Loucy (cell line): ENCODE data around the gene PYGM.

Experiments
- H2AFZ ChIP-seq: fragments of 200-600 bp; sonication (generic); 2 replicates; pipeline ENCODE4 v1.6.0; 2016; ENCODE audit warnings: antibody characterized with exemption, mild to moderate bottlenecking, low read length, moderate library complexity
- H3F3A ChIP-seq: fragments of 200-600 bp; 2 replicates; pipeline ENCODE4 v1.6.0; 2016; ENCODE audit warnings: antibody characterized with exemption, low read depth, mild to moderate bottlenecking
- H3K27me3 ChIP-seq: fragments of 200-600 bp; sonication (generic); 2 replicates; pipeline ENCODE4 v1.6.1; 2014; ENCODE audit warnings: low read length, mild to moderate bottlenecking; ENCODE audit not compliant: insufficient read depth, poor library complexity, severe bottlenecking
- H3K36me3 ChIP-seq: fragments of 200-600 bp; sonication (generic); 2 replicates; pipeline ENCODE4 v1.6.1; 2016; ENCODE audit warnings: low read length; ENCODE audit not compliant: insufficient read depth
- H3K4me1 ChIP-seq: fragments of 200-600 bp; sonication (generic); 2 replicates; pipeline ENCODE4 v1.5.1; 2014; ENCODE audit warnings: low read length, mild to moderate bottlenecking; ENCODE audit not compliant: insufficient read depth, poor library complexity, severe bottlenecking
- H3K4me2 ChIP-seq: fragments of 200-600 bp; sonication (generic); 2 replicates; pipeline ENCODE4 v1.6.0; 2014; ENCODE audit warnings: antibody characterized with exemption, low read length, low read depth, mild to moderate bottlenecking; ENCODE audit not compliant: poor library complexity, severe bottlenecking
- H3K4me3 ChIP-seq: fragments of 200-600 bp; sonication (generic); 2 replicates; pipeline ENCODE4 v1.5.1; 2014; ENCODE audit warnings: low read length, mild to moderate bottlenecking, mixed read lengths; ENCODE audit not compliant: poor library complexity, severe bottlenecking
- H3K79me2 ChIP-seq: fragments of 200-600 bp; sonication (generic); 2 replicates; pipeline ENCODE4 v1.6.1; 2014; ENCODE audit warnings: low read length; ENCODE audit not compliant: insufficient read depth
- H3K9ac ChIP-seq: fragments of 200-600 bp; sonication (generic); 2 replicates; pipeline ENCODE4 v1.6.0; 2014; ENCODE audit warnings: mild to moderate bottlenecking, low read depth, low read length, moderate library complexity; ENCODE audit not compliant: poor library complexity, severe bottlenecking
- H3K9me2 ChIP-seq: fragments of 200-600 bp; sonication (generic); replicated peaks from 2 replicates; pipeline ENCODE4 v1.6.1; 2016; ENCODE audit warnings: low read depth, low read length, mixed read lengths
- H3K9me3 ChIP-seq: fragments of 200-600 bp; sonication (generic); 2 replicates; pipeline ENCODE4 v1.6.1; 2014; ENCODE audit warnings: mild to moderate bottlenecking, antibody characterized with exemption, low read length, low read depth; ENCODE audit not compliant: insufficient read depth
- H4K20me1 ChIP-seq: fragments of 200-600 bp; sonication (generic); 2 replicates; pipeline ENCODE4 v1.6.0; 2014; ENCODE audit warnings: antibody characterized with exemption, low read length, mild to moderate bottlenecking; ENCODE audit not compliant: insufficient read depth, poor library complexity, severe bottlenecking
- EZH2phosphoT487 ChIP-seq: fragments of 200-600 bp; IDR thresholded peaks from 2 replicates; pipeline ENCODE4 v1.6.1; 2018; ENCODE audit warnings: antibody characterized with exemption, mild to moderate bottlenecking, moderate library complexity, borderline replicate concordance
- TF ChIP-seq, protein P1 (sequence below): fragments of 200-600 bp; sonication (generic); conservative IDR thresholded peaks from 2 replicates; pipeline ENCODE4 v1.5.1; 2014; ENCODE audit warnings: mild to moderate bottlenecking, antibody characterized with exemption, low read length

PYGM gene

DNA sequence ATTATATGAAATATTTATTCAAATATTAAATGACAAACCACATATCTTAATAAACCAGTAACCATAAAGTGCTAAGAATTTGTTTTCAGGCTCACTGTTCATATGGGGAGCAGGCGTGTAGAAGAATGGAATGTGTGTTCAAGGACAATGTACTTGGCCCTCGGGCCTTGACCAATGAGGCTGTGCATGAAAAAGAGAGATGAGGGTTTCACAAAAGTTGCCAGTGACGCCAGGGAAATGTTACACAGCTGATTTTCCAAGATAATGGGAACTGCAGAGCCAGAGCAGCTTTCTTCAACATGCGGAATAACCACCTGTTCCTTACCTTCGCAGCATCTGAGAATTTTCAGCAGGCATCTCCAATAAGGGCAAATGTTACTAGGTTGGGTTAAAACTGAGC, 14.4 kb upstream of the PYGM start:
- Histone ChIP-seq H3F3A (peaks cover 27% of the 10 kb centered on the region; the same call in 1 of the 2 replicates), H3K9ac (peak overlapping the region; percentile 8), H3K9me2 (no peaks in the 10 kb centered on the region), H4K20me1 (peaks cover 84% of the 10 kb centered on the region), H2AFZ (no peak overlapping the region), H3K9me3 (no peaks in the 10 kb centered on the region), H3K4me3 (peak overlapping the region; percentile 35), H3K36me3 (peaks cover 81% of the 10 kb centered on the region), H3K4me1 (peaks cover 60% of the 10 kb centered on the region), H3K4me2 (peak overlapping the region; percentile 92), H3K79me2 (peaks cover 85% of the 10 kb centered on the region), H3K27me3 (no peaks in the 10 kb centered on the region)
- no peak for TF ChIP-seq EZH2phosphoT487
- TF ChIP-seq, protein P1, sequence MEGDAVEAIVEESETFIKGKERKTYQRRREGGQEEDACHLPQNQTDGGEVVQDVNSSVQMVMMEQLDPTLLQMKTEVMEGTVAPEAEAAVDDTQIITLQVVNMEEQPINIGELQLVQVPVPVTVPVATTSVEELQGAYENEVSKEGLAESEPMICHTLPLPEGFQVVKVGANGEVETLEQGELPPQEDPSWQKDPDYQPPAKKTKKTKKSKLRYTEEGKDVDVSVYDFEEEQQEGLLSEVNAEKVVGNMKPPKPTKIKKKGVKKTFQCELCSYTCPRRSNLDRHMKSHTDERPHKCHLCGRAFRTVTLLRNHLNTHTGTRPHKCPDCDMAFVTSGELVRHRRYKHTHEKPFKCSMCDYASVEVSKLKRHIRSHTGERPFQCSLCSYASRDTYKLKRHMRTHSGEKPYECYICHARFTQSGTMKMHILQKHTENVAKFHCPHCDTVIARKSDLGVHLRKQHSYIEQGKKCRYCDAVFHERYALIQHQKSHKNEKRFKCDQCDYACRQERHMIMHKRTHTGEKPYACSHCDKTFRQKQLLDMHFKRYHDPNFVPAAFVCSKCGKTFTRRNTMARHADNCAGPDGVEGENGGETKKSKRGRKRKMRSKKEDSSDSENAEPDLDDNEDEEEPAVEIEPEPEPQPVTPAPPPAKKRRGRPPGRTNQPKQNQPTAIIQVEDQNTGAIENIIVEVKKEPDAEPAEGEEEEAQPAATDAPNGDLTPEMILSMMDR, result no peak

DNA sequence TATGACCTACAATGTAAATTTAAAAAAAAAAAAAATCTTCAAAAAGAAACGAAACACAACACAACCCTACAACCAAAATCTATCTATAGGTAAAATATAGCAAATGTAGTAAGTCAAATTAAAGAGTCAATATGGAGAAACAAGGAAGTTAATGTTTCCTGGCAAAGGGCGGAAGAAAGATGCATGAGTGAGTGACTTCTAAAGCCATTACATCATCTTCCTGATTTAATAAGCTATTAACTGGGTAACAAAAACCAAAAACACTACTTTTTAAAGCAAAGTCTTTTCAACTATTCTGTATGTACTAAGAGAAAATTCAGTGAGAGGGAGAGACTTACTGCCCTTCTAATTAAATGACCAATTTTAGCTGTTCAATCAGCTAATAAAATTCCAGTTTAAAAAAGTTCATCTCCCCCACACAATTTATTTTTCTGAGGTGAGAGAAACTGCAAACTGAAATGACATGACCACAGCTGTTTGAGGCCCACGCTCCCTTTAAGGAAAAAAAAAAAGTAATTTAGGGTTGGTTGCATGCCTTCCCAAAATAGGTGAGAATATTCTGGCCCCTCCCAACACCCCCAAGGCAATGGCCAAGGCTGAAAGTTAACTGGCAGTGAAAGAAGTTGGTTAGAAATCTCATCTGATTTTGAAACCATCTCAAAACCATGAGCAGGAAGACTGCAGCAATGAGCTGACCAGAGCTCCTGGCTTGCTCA, 12.7 kb upstream of the PYGM start:
- TF ChIP-seq EZH2phosphoT487, result no peak
- TF ChIP-seq, protein P1, result no peak
- Histone ChIP-seq H3K4me1 (peaks cover 68% of the 10 kb centered on the region), H3K36me3 (peaks cover 98% of the 10 kb centered on the region), H2AFZ (no peak overlapping the region), H3K4me2 (peak overlapping the region; percentile 92), H4K20me1 (peaks cover 99% of the 10 kb centered on the region), H3K9me3 (no peaks in the 10 kb centered on the region), H3K4me3 (peak overlapping the region; percentile 35), H3K79me2 (peaks cover 99% of the 10 kb centered on the region), H3F3A (peaks cover 34% of the 10 kb centered on the region), H3K27me3 (no peaks in the 10 kb centered on the region), H3K9ac (peak overlapping the region; percentile 8), H3K9me2 (no peaks in the 10 kb centered on the region)

DNA sequence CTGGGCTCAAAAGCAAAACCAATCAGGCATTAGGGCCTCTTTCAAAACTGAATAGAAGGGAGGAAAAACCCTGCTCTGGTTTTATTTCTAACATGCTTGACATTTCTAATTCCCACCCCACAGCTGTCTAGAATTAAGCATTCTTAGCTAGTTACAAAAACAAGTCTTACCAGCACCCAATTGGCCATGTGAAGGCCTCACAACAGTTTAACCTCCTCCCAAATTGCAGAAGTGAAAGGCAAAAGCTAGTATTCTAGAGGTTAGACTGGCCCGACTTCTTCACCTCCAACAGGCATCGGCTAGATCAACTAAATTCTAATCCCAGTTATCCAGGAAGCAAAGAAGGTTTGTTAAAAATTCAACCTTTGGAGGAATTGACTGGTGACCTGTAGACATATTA, 12.1 kb upstream of the PYGM start:
- no peak for TF ChIP-seq EZH2phosphoT487
- TF ChIP-seq, protein P1, result no peak
- Histone ChIP-seq H3K27me3 (no peaks in the 10 kb centered on the region), H3K4me3 (peak overlapping the region; percentile 35), H4K20me1 (peaks cover 99% of the 10 kb centered on the region), H3K4me2 (peak overlapping the region; percentile 92), H2AFZ (no peak overlapping the region), H3K9ac (no peak overlapping the region), H3K79me2 (peaks cover 99% of the 10 kb centered on the region), H3K9me3 (no peaks in the 10 kb centered on the region), H3K36me3 (peaks cover 100% of the 10 kb centered on the region), H3K9me2 (no peaks in the 10 kb centered on the region), H3F3A (peaks cover 34% of the 10 kb centered on the region), H3K4me1 (peaks cover 67% of the 10 kb centered on the region)
